Fibroblast of lung (primary cell): ENCODE data around the gene TAOK3. TPM values are rescaled to one million over a fixed set of nuclear protein-coding genes. Genes with fewer than 3 reads are reported as not detected.

Source experiments
- DNase-seq, 2 donors: peaks; one replicate each; pipeline versions ENCODE4 v3.0.0 to v3.0.0-alpha.2; 2010; ENCODE audit warnings: low read depth in 2 of 2
- H2AFZ ChIP-seq: 2 replicates; pipeline ENCODE4 v1.5.1; 2012; ENCODE audit warnings: low read length, control low read depth, inconsistent platforms
- H3K27ac ChIP-seq: 2 replicates; pipeline ENCODE4 v1.5.1; 2011; ENCODE audit warnings: low read length, control low read depth; ENCODE audit not compliant: insufficient read depth
- H3K27me3 ChIP-seq: 2 replicates; pipeline ENCODE4 v1.5.1; 2011; ENCODE audit warnings: mild to moderate bottlenecking, low read length; ENCODE audit not compliant: control insufficient read depth, insufficient read depth
- H3K36me3 ChIP-seq: 2 replicates; pipeline ENCODE4 v1.5.1; 2011; ENCODE audit warnings: low read length; ENCODE audit not compliant: control insufficient read depth, insufficient read depth
- H3K4me1 ChIP-seq: 2 replicates; pipeline ENCODE4 v1.5.1; 2011; ENCODE audit warnings: low read length; ENCODE audit not compliant: control insufficient read depth, insufficient read depth; ENCODE audit errors: extremely low read depth
- H3K4me2 ChIP-seq: 2 replicates; pipeline ENCODE4 v1.5.1; 2011; ENCODE audit warnings: low read length, control low read depth; ENCODE audit not compliant: insufficient read depth; ENCODE audit errors: extremely low read depth
- H3K4me3 ChIP-seq, 4 experiments: fragments of 200-600 bp in 1 of 4; sonication (generic) in 1 of 4; replicated peaks in 1 of 4; 2 replicates each; pipeline ENCODE4 v1.5.1; 2011 to 2016; ENCODE audit warnings: low read length in 4 of 4, low read depth in 3 of 4, mild to moderate bottlenecking in 3 of 4, control low read depth in 2 of 4, inconsistent platforms in 1 of 4, mixed read lengths in 1 of 4; ENCODE audit not compliant: insufficient read depth in 1 of 4; ENCODE audit errors: control extremely low read depth in 1 of 4
- H3K79me2 ChIP-seq: 2 replicates; pipeline ENCODE4 v1.5.1; 2012; ENCODE audit warnings: mild to moderate bottlenecking, low read length, inconsistent platforms; ENCODE audit not compliant: control insufficient read depth, insufficient read depth
- H3K9ac ChIP-seq: 2 replicates; pipeline ENCODE4 v1.5.1; 2011; ENCODE audit warnings: mild to moderate bottlenecking, low read length, control low read depth; ENCODE audit not compliant: insufficient read depth
- H3K9me3 ChIP-seq: 2 replicates; pipeline ENCODE4 v1.5.1; 2012; ENCODE audit warnings: low read depth, low read length; ENCODE audit not compliant: control insufficient read depth, insufficient read depth
- H4K20me1 ChIP-seq: 2 replicates; pipeline ENCODE4 v1.5.1; 2011; ENCODE audit warnings: low read length; ENCODE audit not compliant: control insufficient read depth, insufficient read depth; ENCODE audit errors: extremely low read depth
- EZH2 ChIP-seq: IDR thresholded peaks from 2 replicates; pipeline ENCODE4 v1.5.1; 2012; ENCODE audit warnings: low read length, control low read depth, mild to moderate bottlenecking; ENCODE audit errors: missing control alignments
- polyA plus RNA-seq, 2 donors: library from polyadenylated mRNA; depleted of rRNA in 1 of 2; stranded (reverse) in 1 of 2; unstranded in 1 of 2; fragments of >200 nt; gene quantifications; 2 replicates each; pipeline ENCODE4 v1.2.1, GENCODE V29; 2011 to 2012; ENCODE audit warnings: missing spikeins in 1 of 2
- total RNA-seq: library from RNA; depleted of rRNA; stranded (reverse); fragments of >200 nt; gene quantifications from 2 replicates; pipeline ENCODE4 v1.2.1, GENCODE V29; 2014
- TF ChIP-seq, protein P1 (sequence below), 2 donors: IDR thresholded peaks in 1 of 2; conservative IDR thresholded peaks in 1 of 2; 1 replicate in 1 of 2; 2 replicates in 1 of 2; pipeline ENCODE4 v1.5.1; 2011 to 2012; ENCODE audit warnings: low read length in 2 of 2, control low read depth in 1 of 2, inconsistent platforms in 1 of 2, low read depth in 1 of 2, mild to moderate bottlenecking in 1 of 2

The TAOK3 gene
- total and polyA plus RNA-seq, 2 donors (not counting 1 experiment from before 2014, with no cell fraction given) = 64.7 to 97.4 TPM

DNA sequence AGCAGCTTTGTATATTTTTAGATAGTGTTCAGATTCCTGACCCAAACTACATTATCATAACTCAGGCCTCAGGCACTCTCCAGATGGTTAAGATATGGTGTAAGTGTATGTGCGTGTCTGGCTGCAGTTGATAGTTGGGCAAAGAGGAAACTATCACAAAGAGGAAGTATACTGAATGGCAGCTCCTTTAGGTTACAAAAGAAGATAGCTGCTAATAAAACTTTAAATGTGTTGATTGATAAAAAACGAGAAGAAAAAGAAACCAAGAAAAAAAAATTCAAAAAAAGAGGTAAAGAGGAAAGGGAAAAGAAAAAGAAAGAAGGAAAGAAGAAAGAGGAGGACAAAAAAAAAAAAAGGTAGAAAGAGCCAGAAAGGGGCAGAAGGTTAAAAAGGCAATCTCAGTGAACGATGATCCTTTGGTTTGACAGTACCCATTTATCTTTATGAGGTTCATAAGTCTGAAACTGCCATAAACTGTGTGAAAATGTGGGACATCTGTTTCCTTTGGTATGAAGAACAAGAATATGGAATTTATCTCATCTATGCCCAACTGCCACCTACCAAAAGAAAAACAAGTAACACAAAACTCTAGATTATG lies 42.2 kb downstream of the TAOK3 start:
- H3K79me2 ChIP-seq = peaks cover 40% of the 10 kb centered on the region
- H3K27ac ChIP-seq = peak overlapping the region; percentile 24
- H3K4me2 ChIP-seq = peak overlapping the region; percentile 40

GRCh38 chr12:118328486-118329330 lies 44.0 kb downstream of the TAOK3 start:
- Histone ChIP-seq H3K9me3 (no peaks in the 10 kb centered on the region), H2AFZ (no peak overlapping the region), H3K79me2 (peaks cover 32% of the 10 kb centered on the region), H3K36me3 (no peaks in the 10 kb centered on the region), H3K4me3 (no peak overlapping the region), H3K27me3 (no peaks in the 10 kb centered on the region), H3K4me1 (peaks cover 22% of the 10 kb centered on the region), H3K9ac (no peak overlapping the region), H4K20me1 (no peaks in the 10 kb centered on the region), H3K4me2 (no peak overlapping the region), H3K27ac (no peak overlapping the region)
- no peak for TF ChIP-seq EZH2
- TF ChIP-seq, protein P1, sequence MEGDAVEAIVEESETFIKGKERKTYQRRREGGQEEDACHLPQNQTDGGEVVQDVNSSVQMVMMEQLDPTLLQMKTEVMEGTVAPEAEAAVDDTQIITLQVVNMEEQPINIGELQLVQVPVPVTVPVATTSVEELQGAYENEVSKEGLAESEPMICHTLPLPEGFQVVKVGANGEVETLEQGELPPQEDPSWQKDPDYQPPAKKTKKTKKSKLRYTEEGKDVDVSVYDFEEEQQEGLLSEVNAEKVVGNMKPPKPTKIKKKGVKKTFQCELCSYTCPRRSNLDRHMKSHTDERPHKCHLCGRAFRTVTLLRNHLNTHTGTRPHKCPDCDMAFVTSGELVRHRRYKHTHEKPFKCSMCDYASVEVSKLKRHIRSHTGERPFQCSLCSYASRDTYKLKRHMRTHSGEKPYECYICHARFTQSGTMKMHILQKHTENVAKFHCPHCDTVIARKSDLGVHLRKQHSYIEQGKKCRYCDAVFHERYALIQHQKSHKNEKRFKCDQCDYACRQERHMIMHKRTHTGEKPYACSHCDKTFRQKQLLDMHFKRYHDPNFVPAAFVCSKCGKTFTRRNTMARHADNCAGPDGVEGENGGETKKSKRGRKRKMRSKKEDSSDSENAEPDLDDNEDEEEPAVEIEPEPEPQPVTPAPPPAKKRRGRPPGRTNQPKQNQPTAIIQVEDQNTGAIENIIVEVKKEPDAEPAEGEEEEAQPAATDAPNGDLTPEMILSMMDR (conservative IDR thresholded peaks at IDR 0.05 in 1 of 2, IDR thresholded peaks at IDR 0.05 in 1 of 2; ENCODE audit: low read depth in 1 of 2, low read length in 2 of 2) = no peak
- DNase-seq = peak in 1 of 2 donors; percentile 39

More for the DNA sequence above, 42.2 kb downstream of the TAOK3 start:
- no peak for TF ChIP-seq EZH2
- TF ChIP-seq, protein P1 (conservative IDR thresholded peaks at IDR 0.05 in 1 of 2, IDR thresholded peaks at IDR 0.05 in 1 of 2; ENCODE audit: low read depth in 1 of 2, low read length in 2 of 2) = no peak
- Histone ChIP-seq H3K4me3 (no peak overlapping the region), H4K20me1 (no peaks in the 10 kb centered on the region), H2AFZ (no peak overlapping the region), H3K9ac (no peak overlapping the region), H3K9me3 (no peaks in the 10 kb centered on the region), H3K27me3 (no peaks in the 10 kb centered on the region), H3K4me1 (peaks cover 22% of the 10 kb centered on the region), H3K36me3 (no peaks in the 10 kb centered on the region)
- DNase-seq = peak; percentile 76 to 86

DNA sequence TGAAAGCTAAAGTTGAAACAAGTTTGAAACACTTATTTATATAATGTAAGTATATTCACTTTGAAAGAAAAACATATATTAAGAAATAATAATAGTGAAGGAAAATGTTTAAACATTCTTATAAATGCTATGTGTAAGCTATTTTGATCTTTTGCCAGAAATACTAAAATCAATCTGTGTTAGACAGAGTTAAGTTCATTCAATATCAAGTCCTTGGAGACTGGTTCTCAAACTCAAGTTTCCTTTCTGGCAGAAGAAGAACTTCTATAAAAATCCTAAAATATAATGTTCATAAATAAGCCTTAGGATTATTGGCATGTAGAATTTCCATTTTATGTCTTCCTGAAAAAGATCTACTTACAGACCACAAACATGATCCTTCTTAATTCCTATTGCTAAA lies 45.3 kb downstream of the TAOK3 start:
- DNase-seq = peak in 1 of 2 donors; percentile 52
- Histone ChIP-seq H3K36me3 (no peaks in the 10 kb centered on the region), H3K4me1 (peaks cover 21% of the 10 kb centered on the region), H3K79me2 (peaks cover 23% of the 10 kb centered on the region), H3K4me3 (no peak overlapping the region), H3K9ac (no peak overlapping the region), H3K27ac (no peak overlapping the region), H4K20me1 (no peaks in the 10 kb centered on the region), H3K4me2 (no peak overlapping the region), H2AFZ (no peak overlapping the region), H3K27me3 (no peaks in the 10 kb centered on the region), H3K9me3 (no peaks in the 10 kb centered on the region)
- TF ChIP-seq, protein P1 (conservative IDR thresholded peaks at IDR 0.05 in 1 of 2, IDR thresholded peaks at IDR 0.05 in 1 of 2; ENCODE audit: low read depth in 1 of 2, low read length in 2 of 2) = no peak
- no peak for TF ChIP-seq EZH2
